HL-60 (cell line): ENCODE data around the gene CCNY.

Experiments
- CTCF ChIP-seq: IDR thresholded peaks from one replicate; pipeline ENCODE4 v1.5.1; 2011; ENCODE audit warnings: low read length, control low read depth, inconsistent platforms; ENCODE audit not compliant: insufficient read depth
- GABPA ChIP-seq: IDR thresholded peaks from 2 replicates; pipeline ENCODE4 v1.6.1; 2012; ENCODE audit warnings: low read depth
- POLR2AphosphoS5 ChIP-seq: IDR thresholded peaks from 2 replicates; pipeline ENCODE4 v1.6.1; 2012; ENCODE audit warnings: low read depth
- REST ChIP-seq: IDR thresholded peaks from 2 replicates; pipeline ENCODE4 v1.6.1; 2012; ENCODE audit warnings: low read depth; ENCODE audit not compliant: insufficient replicate concordance

GRCh38 chr10:35409094-35409582 is 72.8 kb downstream of the CCNY start:
- TF ChIP-seq CTCF (no peak), POLR2AphosphoS5 (no peak), GABPA (no peak), REST (no peak)
